HL-60/S4 treated with phorbol 12-myristate 13-acetate at 8.2 ng/mL for 4 days and 3 days (cell line): ENCODE results near the gene PCARE.

Experiments used
- in situ Hi-C: fragments of 300-500 bp; cut with MboI; formaldehyde crosslinking; loops from 2 replicates; pipeline ENCODE4 v1.15.0; 2022; ENCODE audit warnings: low sequenced_read_pairs

Gene PCARE

DNA sequence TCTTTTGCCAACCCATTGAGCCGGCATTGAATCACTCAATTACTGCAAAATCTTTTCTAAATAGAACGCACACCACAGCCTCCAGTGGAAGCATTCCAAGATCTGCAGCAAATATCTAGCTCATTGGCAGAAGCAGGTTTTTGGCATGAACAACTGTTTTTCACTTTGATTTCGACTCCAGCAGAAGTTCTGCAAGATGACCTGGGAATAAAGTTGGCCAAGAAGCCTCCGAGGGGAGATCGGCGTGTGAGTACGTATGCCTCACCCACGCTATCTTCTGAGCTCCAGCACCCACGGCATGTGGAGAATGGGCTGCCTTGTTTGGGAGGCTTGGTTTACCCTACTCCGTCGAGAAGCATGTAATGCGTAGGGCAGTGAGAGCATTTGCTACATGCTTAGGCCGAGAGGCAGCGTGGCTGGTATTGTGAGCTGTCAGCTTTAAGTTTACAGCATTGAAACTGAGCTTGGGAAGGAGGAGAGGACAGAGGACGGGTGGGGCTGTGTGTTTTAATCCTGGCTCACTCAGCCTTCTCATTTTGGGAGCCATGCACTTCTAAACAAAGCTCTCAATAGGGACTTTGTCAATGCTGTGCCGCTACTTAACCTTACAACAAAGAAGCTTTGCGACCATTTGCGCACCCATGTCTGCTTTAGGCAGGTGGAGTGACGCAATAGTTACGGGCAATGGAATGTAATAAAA, 10.5 kb downstream of the PCARE start:
- in situ Hi-C loops, result no loop called here

DNA sequence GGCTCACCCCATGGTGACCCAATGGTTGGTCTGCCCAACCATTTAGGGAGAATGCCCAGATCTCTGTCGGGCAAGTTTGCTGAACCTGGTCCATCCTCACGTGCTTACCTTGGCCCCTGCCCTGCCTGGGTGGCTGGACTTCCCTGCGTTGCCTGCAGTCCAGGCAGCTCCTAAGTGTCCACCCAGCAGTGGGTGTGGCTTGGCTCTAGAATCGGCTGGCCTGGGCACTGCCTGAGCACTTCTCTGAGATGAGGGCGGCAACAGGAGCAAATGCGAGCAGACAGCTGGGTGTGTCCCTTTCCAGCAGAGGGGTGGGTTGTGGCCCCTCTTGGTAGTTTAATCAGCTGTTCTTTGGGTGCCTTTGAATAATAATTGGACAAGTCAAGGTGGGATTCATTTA, 11.3 kb downstream of the PCARE start:
- in situ Hi-C loops, result no loop called here

DNA sequence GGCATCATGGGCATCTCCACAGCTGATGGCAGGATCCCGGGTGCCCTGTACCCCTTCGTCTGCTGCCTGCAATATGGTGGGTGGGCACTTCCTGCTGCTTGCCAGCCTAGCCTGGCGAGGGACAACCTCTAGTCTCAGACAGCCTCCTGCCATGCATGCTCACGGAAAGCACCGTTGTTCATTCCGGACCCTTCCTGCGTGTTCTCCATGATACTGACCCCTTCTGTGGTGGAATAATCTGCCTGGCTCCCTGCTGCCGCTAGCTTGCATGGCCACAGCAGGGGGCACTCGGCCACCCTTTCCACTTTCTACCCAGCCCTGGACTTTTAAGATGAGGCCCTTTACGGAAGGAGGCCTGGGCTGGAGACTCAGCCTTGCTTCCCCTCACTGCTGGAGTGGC, 12.0 kb downstream of the PCARE start:
- in situ Hi-C loops, result no loop called here

DNA sequence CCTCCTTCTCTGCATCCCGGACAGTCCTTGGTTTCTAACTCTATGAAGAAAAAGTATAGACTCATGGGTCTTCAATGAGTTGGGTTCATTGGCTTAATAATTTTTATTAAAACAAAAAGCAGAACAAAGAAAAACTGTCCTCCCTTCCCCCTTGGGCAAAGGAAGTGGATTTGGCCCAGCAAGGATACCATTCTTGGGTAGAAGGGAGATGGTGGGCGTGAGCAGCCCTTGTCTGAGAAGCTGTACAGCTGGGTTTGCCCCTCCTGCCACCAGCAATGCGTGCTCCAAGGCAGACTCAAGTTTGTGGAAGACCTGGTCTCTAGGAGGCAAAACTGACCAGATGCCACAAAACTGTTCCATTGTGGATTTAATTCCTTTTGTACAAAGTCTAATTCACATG, 12.7 kb downstream of the PCARE start:
- in situ Hi-C loops, result no loop called here

DNA sequence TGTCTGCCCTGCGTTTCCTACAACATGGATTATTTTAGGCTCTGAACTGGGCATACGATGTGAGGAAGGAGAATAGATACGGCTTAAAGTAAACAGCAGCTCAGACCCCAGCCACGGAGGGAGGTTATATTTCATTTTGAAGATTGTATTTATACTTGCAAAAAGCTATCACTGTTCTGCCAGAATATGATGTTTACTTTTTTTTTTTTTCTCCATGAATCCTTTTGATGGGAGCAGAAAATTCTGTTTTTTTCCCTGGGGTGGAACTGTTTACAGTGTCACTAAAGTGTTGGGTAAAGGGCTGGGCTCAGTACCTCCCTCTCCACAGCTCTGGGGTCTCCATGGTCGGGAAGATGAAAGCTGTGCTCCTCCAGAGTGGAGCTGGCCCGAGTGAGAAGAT, 13.1 kb downstream of the PCARE start:
- in situ Hi-C loops, result no loop called here

DNA sequence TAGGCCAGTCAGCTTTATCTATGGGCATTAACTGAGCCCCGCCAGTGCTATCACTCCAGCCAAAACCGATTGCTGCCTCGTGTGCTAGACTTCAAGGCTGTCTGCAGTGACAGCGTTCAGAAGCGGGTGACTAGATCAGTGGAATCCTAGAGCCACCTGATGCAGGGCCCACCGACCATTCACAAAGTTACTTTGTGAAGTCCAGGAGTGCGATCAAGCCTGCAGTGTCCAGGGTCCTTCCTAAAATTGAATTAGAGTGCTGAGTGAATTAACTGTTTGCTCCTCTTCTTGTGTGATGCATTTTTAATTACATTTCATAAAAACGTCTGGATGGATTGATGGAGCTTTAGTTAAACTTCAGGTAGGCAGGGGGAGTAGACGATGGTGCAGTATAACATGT, 13.9 kb downstream of the PCARE start:
- in situ Hi-C loops, result no loop called here

DNA sequence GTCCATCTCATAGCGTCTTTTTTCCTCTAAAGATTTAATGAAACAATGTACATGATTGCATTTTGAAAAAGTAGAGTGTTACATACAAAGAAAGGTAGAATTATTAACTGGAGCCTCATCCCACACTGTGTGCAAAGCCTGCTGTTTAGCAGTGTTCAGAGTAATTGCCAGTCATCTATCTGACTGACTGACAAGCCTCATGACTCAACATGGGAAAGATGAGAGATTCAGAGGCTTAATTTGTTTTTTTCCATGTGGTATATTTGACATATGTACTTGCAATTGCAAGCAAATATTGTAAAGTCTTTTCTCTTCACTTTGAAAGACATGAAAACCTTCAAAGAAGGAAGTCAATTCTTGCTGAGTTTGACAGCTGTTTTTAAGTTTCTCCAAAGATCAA, 14.7 kb downstream of the PCARE start:
- in situ Hi-C loops, result no loop called here

DNA sequence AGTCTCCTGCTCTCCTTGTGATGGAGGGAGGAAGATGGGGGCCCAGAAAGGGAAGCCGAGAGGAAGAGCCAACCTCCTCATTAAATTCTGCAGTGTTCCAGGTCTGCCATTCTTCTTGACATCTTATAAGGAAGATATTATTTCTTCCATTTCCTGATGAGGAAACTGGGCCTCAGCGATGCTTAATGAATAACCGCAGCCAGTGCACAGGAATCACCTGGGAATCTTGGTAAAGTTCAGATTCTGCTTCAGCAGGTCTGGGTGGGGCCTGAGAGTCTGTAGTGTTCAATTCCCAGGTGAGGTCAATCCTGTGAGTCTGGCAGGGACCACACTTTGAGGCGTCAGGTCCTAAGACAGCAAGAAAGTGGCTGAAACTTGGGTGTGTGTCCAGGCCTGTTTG, 17.3 kb downstream of the PCARE start:
- in situ Hi-C loops, result no loop called here

DNA sequence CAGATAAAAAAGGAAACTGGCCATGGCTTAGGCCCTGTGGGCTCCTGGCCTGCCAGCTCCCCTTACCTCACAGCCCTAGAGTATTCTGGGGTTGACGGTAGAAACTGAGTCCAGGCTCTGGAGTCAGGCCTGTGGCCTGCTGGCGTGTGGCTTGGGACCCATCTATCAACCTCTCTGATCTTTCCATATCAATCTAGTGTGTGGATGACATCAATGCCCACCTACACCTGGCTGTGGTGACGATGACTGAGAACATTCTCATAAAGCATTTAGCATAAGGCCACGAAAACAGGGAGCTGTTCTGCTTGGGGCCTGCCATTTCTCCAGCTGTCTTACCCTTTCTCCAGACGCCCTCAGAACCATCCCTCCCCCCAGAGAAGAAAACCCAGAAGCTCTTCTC, 17.9 kb downstream of the PCARE start:
- in situ Hi-C loops, result no loop called here

DNA sequence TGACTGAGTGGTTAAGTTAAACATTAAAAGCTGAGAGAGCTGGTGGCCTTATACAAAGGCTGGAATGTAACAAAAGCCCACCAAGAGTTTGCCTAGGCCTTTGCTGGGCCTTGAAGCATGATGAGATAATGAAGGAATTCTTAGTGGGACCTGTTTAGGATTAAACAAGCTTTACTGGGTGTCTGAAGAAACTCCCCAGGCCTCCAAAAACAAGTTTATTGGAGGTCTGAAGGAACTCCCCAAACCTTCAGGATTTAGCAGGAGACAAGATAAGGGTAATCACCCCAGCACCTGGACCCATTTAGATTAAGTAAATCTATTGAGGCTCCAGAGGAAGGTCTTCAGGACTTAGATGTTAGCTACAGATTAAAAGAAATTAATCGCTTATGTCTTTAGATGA, 18.7 kb downstream of the PCARE start:
- in situ Hi-C loops, result no loop called here

DNA sequence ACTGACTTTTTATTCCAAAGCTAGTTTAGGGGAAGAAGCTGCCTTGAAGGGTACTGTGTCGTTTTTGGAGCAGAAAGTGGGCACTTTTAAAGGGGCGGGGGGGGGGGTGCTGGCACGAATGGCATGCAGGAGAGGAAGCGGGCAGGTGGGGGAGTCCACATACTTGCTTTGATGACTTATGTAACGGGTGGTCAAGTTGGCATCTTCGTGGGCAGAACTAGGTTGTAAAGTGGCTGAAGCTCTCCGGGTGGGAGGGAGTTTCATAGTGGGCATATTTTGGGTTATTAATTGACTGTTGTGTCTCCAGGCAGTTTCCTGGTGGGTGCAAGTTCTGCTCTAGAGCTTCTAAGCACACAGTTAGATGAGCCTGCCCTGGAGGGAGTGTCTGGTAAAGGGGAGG, 19.9 kb downstream of the PCARE start:
- in situ Hi-C loops, result no loop called here

DNA sequence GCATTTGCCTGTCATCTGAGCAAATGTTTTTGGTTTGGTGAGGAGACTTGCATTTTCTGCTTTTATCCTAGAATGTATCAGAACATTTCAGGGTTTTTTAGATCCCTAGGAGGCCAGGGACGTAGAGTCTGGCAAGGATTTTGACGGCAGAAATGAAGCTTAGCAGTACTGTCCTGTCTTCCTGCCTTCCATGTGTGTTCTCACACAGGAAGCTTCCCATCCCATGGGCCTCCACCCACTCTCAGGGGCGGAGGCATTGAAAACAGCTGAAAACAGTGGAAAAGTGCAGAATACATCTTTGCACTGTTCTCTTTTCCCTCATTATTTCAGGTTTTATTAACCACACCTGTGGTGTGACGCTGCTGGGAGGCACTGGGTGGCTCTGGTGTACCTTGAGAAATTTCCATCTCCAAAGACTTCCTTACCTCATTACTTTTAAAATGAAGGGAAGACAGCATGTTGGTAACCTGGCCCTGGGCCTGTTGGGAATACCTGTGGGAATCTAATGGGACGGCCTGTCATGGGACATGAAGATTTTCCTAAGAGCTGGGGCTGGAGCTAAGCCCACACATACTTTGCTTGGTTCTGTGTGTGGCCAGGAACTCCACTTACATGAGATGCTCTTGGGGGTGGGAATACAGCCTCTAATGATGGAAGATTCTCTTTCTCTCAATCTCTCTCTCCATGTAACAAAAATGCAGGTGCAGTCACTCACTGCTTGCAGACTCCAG, 20.5 kb downstream of the PCARE start:
- in situ Hi-C loops, result no loop called here

DNA sequence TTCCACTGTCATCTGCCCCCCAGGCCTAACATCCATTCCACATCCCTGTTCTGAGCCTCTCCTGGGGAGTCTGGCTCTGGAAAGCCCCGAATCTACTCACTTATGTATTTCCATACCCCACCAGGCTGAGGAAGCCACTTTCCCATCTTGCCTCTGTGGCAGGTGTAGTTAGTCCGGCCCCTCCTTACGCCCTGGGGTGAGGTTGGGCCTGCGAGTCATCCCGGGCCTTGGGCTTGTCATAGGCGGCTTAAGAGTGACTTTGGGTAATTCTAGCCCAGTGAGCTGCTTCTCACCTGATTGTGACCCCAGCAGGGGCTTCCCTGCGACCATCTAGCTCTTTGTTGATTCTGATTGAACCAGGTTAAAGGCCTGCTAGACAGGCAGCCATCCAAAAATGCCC, 21.1 kb downstream of the PCARE start:
- in situ Hi-C loops, result no loop called here

DNA sequence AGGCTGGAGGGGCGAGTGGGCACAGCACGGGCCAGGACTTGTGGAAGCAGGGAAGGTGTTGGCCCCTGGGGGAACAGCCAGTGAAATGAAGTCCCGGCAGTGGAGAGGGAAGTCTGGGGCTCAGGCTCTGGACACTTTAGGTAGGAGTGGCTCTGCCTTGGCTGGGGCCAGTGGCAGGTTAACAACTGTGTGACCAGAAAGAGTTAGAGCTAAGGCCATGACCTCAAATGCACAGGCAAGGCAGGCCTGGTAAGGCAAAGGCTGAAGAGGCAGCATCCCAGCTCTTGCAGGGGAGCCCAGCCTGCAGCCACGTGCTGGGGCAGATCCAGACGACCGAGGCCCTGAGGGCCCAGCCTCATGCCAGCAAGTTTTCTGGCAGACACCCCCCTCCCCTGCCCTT, 21.5 kb downstream of the PCARE start:
- in situ Hi-C loops, result no loop called here

DNA sequence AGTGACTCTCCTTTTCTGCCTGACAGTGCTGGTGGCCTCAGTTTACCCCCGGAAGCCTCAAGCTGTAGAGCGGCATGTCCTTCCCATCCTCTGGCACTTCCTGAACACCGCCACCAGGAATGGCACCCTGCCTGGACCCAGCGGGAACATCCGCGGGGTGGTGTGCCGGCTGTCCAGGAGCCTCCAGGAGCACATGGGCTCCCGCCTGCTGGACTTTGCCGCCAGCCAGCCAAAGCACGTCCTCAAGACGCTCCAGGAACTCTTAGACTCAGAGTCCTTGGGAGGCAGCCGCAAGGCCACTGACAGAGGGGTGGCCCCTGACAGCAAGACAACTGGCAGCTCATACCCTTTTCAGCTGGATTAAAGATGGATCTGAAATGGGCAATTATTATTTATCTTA, 22.6 kb downstream of the PCARE start:
- in situ Hi-C loops, result no loop called here

DNA sequence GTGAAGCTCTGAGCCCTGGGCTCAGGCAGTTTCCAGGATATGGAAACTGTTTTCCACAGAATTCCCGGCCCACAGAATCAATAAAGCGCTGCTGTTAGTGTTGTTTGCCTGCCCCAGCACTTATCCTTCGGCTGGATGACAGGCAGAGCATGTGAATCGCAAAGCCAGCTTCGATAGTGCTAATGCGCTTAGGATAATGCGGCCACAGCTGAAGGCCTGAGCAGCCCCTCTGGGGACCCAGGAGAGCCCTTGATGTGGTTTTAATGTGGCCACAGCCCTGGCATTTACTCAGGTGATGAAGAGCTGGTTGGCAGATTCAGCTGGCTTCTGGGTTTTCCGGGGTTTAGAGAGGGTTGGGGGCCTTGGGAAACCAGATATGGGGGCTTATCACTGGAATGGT, 23.7 kb downstream of the PCARE start:
- in situ Hi-C loops, result no loop called here

DNA sequence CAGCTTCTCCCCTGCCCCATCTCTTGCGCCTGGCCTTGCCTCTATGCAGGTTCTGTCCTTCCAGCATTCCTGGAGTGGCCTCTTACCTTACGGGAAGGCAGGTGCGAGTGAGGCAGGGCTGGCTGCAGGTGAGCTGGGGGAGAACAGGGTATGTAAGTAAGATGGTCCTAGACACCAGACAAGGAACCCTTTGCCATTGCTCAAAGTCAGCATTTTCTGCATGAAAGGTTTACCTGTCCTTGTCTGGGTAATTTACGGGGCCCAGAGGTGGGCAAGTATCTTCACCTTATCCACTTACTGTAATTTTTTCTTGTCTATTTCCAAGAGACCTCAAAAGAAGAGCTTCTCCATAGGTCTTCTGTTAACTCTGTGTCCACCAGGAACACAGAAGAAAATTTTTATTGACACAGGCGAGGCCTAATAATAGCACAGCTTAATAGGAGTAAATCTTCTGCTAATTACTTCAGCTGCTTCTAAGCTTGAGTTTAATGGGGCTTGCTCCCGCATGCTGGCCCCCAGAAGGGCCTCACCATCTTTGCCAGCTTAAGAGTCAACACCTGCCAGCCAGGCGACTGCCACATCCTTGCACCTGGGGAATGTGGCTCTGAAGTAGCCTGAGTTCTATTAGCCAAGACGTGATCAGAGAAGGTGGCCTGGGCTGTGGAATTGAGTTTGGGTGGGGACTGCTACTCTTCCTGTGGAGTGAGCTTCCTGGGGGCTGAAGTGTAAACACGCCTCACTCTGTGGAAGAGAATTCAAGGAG, 27.1 kb downstream of the PCARE start:
- in situ Hi-C loops, result no loop called here

DNA sequence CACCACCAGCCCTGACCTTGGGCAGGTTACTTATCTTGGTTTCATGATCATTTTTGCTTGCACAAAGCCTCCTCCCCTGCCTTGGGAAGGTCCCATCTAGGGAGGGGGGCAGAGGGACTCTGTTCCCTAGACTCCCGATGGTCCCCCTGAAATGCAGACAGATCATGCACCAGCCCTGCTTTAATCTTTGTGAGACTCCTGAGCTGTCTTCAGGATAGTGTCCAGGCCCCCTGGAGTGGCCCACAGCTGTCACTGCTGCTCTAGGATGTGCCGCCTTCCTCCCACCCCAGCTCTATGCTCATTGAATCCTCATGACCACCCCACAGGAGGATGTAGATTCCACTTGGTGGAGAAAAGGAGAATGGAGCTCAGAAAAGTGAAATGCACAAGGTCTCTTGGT, 28.0 kb downstream of the PCARE start:
- in situ Hi-C loops, result no loop called here

DNA sequence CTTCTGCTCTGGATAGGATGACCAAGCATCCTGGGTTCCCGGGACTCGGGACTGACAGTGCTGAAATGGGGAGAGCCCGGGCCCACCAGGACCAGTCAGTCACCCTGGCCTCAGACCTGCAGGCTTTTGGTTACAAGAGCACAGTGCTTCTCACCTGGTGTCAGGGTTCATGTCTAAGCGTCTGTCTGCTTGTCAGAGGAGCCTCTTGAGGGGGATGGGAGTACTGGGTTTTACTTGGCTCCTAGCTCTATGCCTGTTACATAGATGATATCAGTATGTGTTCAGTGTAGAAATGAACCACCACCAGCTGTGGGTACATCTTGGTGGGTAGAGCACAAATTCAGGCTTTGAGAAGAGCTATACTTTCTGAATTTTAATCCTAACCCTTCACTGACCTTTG, 29.9 kb downstream of the PCARE start:
- in situ Hi-C loops, result no loop called here

DNA sequence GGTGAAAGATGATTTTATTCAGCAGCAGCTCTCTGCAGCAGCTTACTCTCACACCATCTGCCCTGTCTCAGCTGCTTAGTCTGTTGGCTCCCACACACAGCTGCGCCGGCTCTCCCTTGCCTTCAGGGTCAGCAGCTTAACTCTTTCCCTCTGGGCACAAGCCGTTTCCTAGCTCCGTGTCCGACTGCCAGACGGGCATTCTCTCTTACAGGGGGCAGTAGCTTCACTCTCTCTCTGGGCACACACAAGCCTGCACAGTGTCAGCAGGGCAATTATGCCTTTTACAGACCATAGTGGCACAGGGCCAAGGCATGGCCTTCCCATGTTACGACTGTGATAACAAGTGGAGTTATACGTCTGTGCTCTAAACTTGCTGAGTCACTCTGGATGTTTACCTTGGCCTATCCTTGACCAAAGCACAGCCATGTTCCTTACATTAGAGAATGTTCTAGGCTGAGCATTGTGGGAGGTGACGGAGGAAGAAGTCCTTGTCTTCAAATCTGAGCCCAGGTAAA, 31.7 kb downstream of the PCARE start:
- in situ Hi-C loops, result no loop called here

DNA sequence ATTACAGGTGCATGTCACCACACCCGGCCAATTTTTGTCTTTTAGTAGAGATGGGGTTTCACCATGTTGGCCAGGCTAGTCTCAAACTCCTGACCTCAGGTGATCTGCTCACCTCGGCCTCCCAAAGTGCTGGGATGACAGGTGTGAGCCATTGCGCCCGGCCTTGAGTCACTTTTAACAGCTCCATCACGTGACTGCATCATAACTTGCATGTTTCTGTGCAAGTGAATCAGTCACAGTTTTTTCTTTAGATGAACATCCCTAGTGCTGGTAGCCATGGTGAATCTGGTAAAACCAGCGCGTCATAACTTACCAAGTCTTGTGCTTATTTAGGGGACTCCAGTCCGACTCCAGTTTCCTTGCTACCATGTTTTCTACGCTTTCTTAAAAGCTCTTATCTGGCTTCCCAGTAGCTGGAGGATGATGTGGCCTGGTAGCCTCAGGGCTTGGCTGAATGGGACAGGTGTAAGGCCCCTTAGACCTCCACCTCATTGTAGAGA, 33.1 kb downstream of the PCARE start:
- in situ Hi-C loops, result no loop called here

DNA sequence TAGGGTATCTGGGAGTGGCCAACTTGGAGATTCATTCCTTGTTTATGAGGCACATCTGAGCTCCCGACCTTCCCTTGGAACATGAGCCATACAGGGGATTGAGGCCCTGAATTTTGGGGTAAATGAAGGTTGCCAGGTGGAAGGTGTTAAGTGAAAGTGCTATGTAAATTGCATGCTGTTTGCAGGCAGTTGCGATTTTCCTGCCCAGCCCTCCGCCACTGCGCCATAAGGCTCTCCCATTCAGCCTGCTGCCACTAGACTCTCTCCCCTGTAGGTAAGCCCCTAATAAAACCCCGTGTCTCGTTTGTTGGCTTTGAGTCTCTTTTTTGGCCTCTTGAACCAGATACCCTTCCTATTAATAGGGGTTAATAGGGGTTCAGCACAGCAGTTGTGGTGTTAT, 33.8 kb downstream of the PCARE start:
- in situ Hi-C loops, result no loop called here
